IMR-90 (cell line): ENCODE results near the gene CLCN6. TPM values are rescaled to one million over a fixed set of nuclear protein-coding genes. Genes with fewer than 3 reads are reported as not detected.

ENCODE experiments used
- ATAC-seq: fragments of 200-7000 bp; cut with Tn5 transposase; 2 replicates; pipeline ENCODE4 v1.9.1; 2020; ENCODE audit warnings: low read depth, mild to moderate bottlenecking, moderate library complexity
- BruUV-seq: library from RNA; stranded (reverse); fragments of 400-500 nt; replicated peaks from 2 replicates; lab custom pipeline; 2021; lab: Mats Ljungman, UMichigan
- CTCF ChIA-PET: fragments of 300-600 bp; formaldehyde crosslinking; extraction: SDS; loops from one replicate; lab custom pipeline; 2021; ENCODE audit warnings: antibody characterized with exemption; lab: Yijun Ruan, JAX
- POLR2A ChIA-PET: fragments of 300-600 bp; sonication (Branson Sonifier 250); formaldehyde crosslinking; loops from one replicate; lab custom pipeline; 2022; ENCODE audit warnings: antibody characterized with exemption; ENCODE audit not compliant: unreplicated experiment; lab: Charles Lee
- DNase-seq: peaks from one replicate; pipeline ENCODE4 v3.0.0; 2013
- H2AFZ ChIP-seq: replicated peaks from 2 replicates; pipeline ENCODE3; 2013; ENCODE audit warnings: low read length, mild to moderate bottlenecking; ENCODE audit not compliant: poor library complexity
- H2AK5ac ChIP-seq: 2 replicates; pipeline ENCODE4 v1.6.1; 2013; ENCODE audit warnings: low read depth, low read length, inconsistent platforms
- H2AK9ac ChIP-seq: replicated peaks from 2 replicates; pipeline ENCODE3; 2013; ENCODE audit warnings: mild to moderate bottlenecking, low read depth, low read length, moderate library complexity; ENCODE audit not compliant: poor library complexity
- H2BK120ac ChIP-seq: 2 replicates; pipeline ENCODE4 v1.6.1; 2013; ENCODE audit warnings: low read depth, low read length, inconsistent platforms
- H2BK15ac ChIP-seq: 3 replicates; pipeline ENCODE4 v1.6.1; 2013; ENCODE audit warnings: low read depth, low read length, inconsistent platforms
- H2BK20ac ChIP-seq: 2 replicates; pipeline ENCODE4 v1.6.1; 2013; ENCODE audit warnings: low read depth, mild to moderate bottlenecking, inconsistent platforms, low read length, moderate library complexity
- H2BK5ac ChIP-seq: 2 replicates; pipeline ENCODE4 v1.6.1; 2013; ENCODE audit warnings: mild to moderate bottlenecking, low read depth, low read length, inconsistent platforms; ENCODE audit not compliant: poor library complexity, severe bottlenecking
- H3K14ac ChIP-seq: replicated peaks from 2 replicates; pipeline ENCODE4 v1.6.1; 2013; ENCODE audit warnings: low read depth, low read length, inconsistent platforms
- H3K18ac ChIP-seq: 2 replicates; pipeline ENCODE4 v1.6.1; 2013; ENCODE audit warnings: low read depth, low read length, control low read depth
- H3K23ac ChIP-seq: 2 replicates; pipeline ENCODE4 v1.6.1; 2013; ENCODE audit warnings: low read depth, low read length, inconsistent platforms
- H3K27ac ChIP-seq: 2 replicates; pipeline ENCODE4 v1.5.1; 2013; ENCODE audit warnings: mild to moderate bottlenecking, control low read depth, low read length; ENCODE audit not compliant: insufficient read depth
- H3K27me3 ChIP-seq: 2 replicates; pipeline ENCODE4 v1.6.1; 2013; ENCODE audit warnings: low read length; ENCODE audit not compliant: control insufficient read depth, insufficient read depth
- H3K36me3 ChIP-seq: 2 replicates; pipeline ENCODE4 v1.6.1; 2013; ENCODE audit warnings: low read length, mixed read lengths; ENCODE audit not compliant: control insufficient read depth, insufficient read depth
- H3K4ac ChIP-seq: 2 replicates; pipeline ENCODE4 v1.6.1; 2013; ENCODE audit warnings: low read depth, low read length, inconsistent platforms
- H3K4me1 ChIP-seq: 2 replicates; pipeline ENCODE4 v1.6.1; 2013; ENCODE audit warnings: low read length, mixed read lengths; ENCODE audit not compliant: control insufficient read depth, insufficient read depth
- H3K4me2 ChIP-seq: 2 replicates; pipeline ENCODE4 v1.6.1; 2013; ENCODE audit warnings: low read depth, mild to moderate bottlenecking, control low read depth, low read length, moderate library complexity
- H3K4me3 ChIP-seq: 2 replicates; pipeline ENCODE4 v1.5.1; 2013; ENCODE audit warnings: low read depth, mild to moderate bottlenecking, control low read depth, low read length, moderate library complexity; ENCODE audit not compliant: insufficient read depth
- H3K56ac ChIP-seq: 2 replicates; pipeline ENCODE4 v1.6.1; 2013; ENCODE audit warnings: low read length, inconsistent platforms; ENCODE audit not compliant: insufficient read depth; ENCODE audit errors: extremely low read depth
- H3K79me1 ChIP-seq, 2 experiments: 2 replicates each; pipeline ENCODE4 v1.6.1; 2013; ENCODE audit warnings: low read length in 2 of 2, inconsistent platforms in 1 of 2, low read depth in 1 of 2
- H3K9ac ChIP-seq: 2 replicates; pipeline ENCODE4 v1.6.1; 2013; ENCODE audit warnings: low read depth, low read length, control low read depth
- H3K9me1 ChIP-seq: 2 replicates; pipeline ENCODE4 v1.6.1; 2013; ENCODE audit warnings: low read length, inconsistent platforms; ENCODE audit not compliant: insufficient read depth
- H3K9me3 ChIP-seq: 2 replicates; pipeline ENCODE4 v1.6.1; 2013; ENCODE audit warnings: low read length; ENCODE audit not compliant: control insufficient read depth, insufficient read depth
- H4K20me1 ChIP-seq: 2 replicates; pipeline ENCODE4 v1.6.1; 2013; ENCODE audit warnings: low read length, inconsistent platforms; ENCODE audit not compliant: insufficient read depth
- H4K5ac ChIP-seq: 2 replicates; pipeline ENCODE4 v1.6.1; 2013; ENCODE audit warnings: mild to moderate bottlenecking, low read depth, low read length, control low read depth
- H4K8ac ChIP-seq, 2 experiments: 2 replicates each; pipeline ENCODE4 v1.6.1; 2013; ENCODE audit warnings: low read depth in 2 of 2, low read length in 2 of 2, control low read depth in 1 of 2, inconsistent platforms in 1 of 2
- H4K91ac ChIP-seq: 2 replicates; pipeline ENCODE4 v1.6.1; 2013; ENCODE audit warnings: low read depth, low read length, inconsistent platforms; ENCODE audit not compliant: insufficient read depth
- BHLHE40 ChIP-seq: fragments of 150-350 bp; IDR thresholded peaks from 2 replicates; pipeline ENCODE4 v1.6.1; 2016; ENCODE audit warnings: mild to moderate bottlenecking, low read depth, low read length
- CHD1 ChIP-seq: IDR thresholded peaks from 2 replicates; pipeline ENCODE4 v1.6.1; 2012; ENCODE audit warnings: low read depth, low read length, improper control_type of control experiment
- FOS ChIP-seq: fragments of 150-350 bp; IDR thresholded peaks from 2 replicates; pipeline ENCODE4 v1.6.1; 2016; ENCODE audit warnings: low read depth, low read length
- MAFK ChIP-seq: IDR thresholded peaks from 2 replicates; pipeline ENCODE4 v1.6.1; 2012; ENCODE audit warnings: low read depth, low read length, improper control_type of control experiment
- MAZ ChIP-seq: IDR thresholded peaks from 2 replicates; pipeline ENCODE4 v1.6.1; 2012; ENCODE audit warnings: low read depth, mild to moderate bottlenecking, low read length, improper control_type of control experiment, moderate library complexity, borderline replicate concordance
- MXI1 ChIP-seq: IDR thresholded peaks from 2 replicates; pipeline ENCODE4 v1.6.1; 2012; ENCODE audit warnings: low read depth, mild to moderate bottlenecking, low read length, moderate library complexity, borderline replicate concordance
- NFE2L2 ChIP-seq: fragments of 150-350 bp; IDR thresholded peaks from 2 replicates; pipeline ENCODE4 v1.6.1; 2016; ENCODE audit warnings: low read depth, mild to moderate bottlenecking, low read length
- POLR2A ChIP-seq: IDR thresholded peaks from 2 replicates; pipeline ENCODE4 v1.6.1; 2012; ENCODE audit warnings: mild to moderate bottlenecking, low read depth, low read length
- RAD21 ChIP-seq: IDR thresholded peaks from 2 replicates; pipeline ENCODE4 v1.6.1; 2012; ENCODE audit warnings: low read length, improper control_type of control experiment
- RCOR1 ChIP-seq: IDR thresholded peaks from 2 replicates; pipeline ENCODE4 v1.6.1; 2012; ENCODE audit warnings: mild to moderate bottlenecking, low read length, improper control_type of control experiment; ENCODE audit not compliant: insufficient replicate concordance
- RFX5 ChIP-seq: IDR thresholded peaks from 2 replicates; pipeline ENCODE4 v1.8.0; 2012; ENCODE audit warnings: low read depth, mild to moderate bottlenecking, low read length, moderate library complexity
- SMC3 ChIP-seq: fragments of 150-350 bp; IDR thresholded peaks from 2 replicates; pipeline ENCODE4 v1.6.1; 2016; ENCODE audit warnings: low read depth, mild to moderate bottlenecking, antibody characterized with exemption, low read length, moderate library complexity
- WGBS, 2 experiments: methylation state at CpG; one replicate each; pipeline versions ENCODE4 v1.1.5 to v1.1.7; 2013; ENCODE audit warnings: missing lambda C conversion rate in 2 of 2; ENCODE audit not compliant: insufficient read length in 1 of 2; ENCODE audit errors: extremely low coverage in 2 of 2; 5-methylcytosine and 5-hydroxymethylcytosine counted together
- dilution Hi-C: fragments of 300-500 bp; cut with HindIII; formaldehyde crosslinking; loops from one replicate; pipeline ENCODE4 v1.14.3; 2018; ENCODE audit warnings: low sequenced_read_pairs; ENCODE audit not compliant: unreplicated experiment
- in situ Hi-C: fragments of 300-500 bp; cut with MboI; formaldehyde crosslinking; loops from 3 replicates; pipeline ENCODE4 v1.14.3; 2019; ENCODE audit warnings: low sequenced_read_pairs, inconsistent platforms, mixed read lengths
- intact Hi-C: fragments of 100-400 bp; cut with micrococcal nuclease; formaldehyde crosslinking; loops from 2 replicates; pipeline ENCODE4 v1.10.0; 2022
- polyA plus RNA-seq, 3 experiments: library from polyadenylated mRNA; depleted of rRNA; stranded (reverse); fragments of >200 nt; gene quantifications; 2 replicates each; pipeline ENCODE4 v1.2.3, GENCODE V29; 2012; ENCODE audit warnings: low replicate concordance in 1 of 3
- total RNA-seq: library from RNA; depleted of rRNA; stranded (reverse); fragments of >200 nt; gene quantifications from 2 replicates; pipeline ENCODE4 v1.2.3, GENCODE V29; 2012
- TF ChIP-seq, protein P1 (sequence below): conservative IDR thresholded peaks from 2 replicates; pipeline ENCODE4 v1.5.1; 2012; ENCODE audit warnings: mild to moderate bottlenecking, low read depth, low read length, improper control_type of control experiment
- TF ChIP-seq, protein P2 (sequence below): fragments of 150-350 bp; IDR thresholded peaks from 2 replicates; pipeline ENCODE4 v1.6.1; 2017; ENCODE audit warnings: mild to moderate bottlenecking, antibody characterized with exemption, low read length, low read depth
- TF ChIP-seq, protein P3 (sequence below): fragments of 150-350 bp; IDR thresholded peaks from 2 replicates; pipeline ENCODE4 v1.6.1; 2016; ENCODE audit warnings: low read depth, mild to moderate bottlenecking, low read length, moderate library complexity, borderline replicate concordance

Gene CLCN6
- total and polyA plus RNA-seq, 2 of the 4 experiments (the other 2 are of a cell fraction): 4.1 to 10.6 TPM

DNA sequence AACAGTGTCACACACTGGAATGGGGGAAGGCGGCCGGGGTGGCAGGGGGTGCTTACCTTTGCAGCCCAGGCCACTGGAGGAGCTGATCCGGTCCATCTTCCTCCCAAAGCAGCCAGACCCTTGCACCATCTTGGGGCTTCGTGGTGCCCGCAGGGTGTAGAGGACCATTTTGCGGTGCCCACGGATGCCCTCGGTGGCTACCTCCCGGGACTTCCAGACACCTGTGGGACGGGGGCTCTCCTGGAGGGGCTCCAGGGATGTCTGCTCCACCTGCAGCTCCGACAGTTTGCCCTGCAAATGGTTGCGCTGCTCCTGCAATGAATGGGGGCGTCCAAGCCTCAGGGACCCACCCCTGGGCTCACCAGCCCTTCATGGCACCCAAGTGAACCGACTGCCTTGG is 52.2 kb downstream of the CLCN6 start:
- no peak overlapping the region for H2BK120ac ChIP-seq
- in situ Hi-C loops (no loop called here), dilution Hi-C loops (no loop called here), intact Hi-C loops (no loop called here)
- ChIA-PET POLR2A (no interaction called here), CTCF (no interaction called here)
- no peak overlapping the region for H3K14ac ChIP-seq
- BruUV-seq: no TSS peak
- no peak for TF ChIP-seq POLR2A
- TF ChIP-seq MAZ: no peak
- TF ChIP-seq, protein P1, sequence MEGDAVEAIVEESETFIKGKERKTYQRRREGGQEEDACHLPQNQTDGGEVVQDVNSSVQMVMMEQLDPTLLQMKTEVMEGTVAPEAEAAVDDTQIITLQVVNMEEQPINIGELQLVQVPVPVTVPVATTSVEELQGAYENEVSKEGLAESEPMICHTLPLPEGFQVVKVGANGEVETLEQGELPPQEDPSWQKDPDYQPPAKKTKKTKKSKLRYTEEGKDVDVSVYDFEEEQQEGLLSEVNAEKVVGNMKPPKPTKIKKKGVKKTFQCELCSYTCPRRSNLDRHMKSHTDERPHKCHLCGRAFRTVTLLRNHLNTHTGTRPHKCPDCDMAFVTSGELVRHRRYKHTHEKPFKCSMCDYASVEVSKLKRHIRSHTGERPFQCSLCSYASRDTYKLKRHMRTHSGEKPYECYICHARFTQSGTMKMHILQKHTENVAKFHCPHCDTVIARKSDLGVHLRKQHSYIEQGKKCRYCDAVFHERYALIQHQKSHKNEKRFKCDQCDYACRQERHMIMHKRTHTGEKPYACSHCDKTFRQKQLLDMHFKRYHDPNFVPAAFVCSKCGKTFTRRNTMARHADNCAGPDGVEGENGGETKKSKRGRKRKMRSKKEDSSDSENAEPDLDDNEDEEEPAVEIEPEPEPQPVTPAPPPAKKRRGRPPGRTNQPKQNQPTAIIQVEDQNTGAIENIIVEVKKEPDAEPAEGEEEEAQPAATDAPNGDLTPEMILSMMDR: no peak
- no peak for TF ChIP-seq RAD21
- TF ChIP-seq FOS: no peak
- TF ChIP-seq, protein P2, sequence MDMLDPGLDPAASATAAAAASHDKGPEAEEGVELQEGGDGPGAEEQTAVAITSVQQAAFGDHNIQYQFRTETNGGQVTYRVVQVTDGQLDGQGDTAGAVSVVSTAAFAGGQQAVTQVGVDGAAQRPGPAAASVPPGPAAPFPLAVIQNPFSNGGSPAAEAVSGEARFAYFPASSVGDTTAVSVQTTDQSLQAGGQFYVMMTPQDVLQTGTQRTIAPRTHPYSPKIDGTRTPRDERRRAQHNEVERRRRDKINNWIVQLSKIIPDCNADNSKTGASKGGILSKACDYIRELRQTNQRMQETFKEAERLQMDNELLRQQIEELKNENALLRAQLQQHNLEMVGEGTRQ: no peak
- TF ChIP-seq, protein P3, sequence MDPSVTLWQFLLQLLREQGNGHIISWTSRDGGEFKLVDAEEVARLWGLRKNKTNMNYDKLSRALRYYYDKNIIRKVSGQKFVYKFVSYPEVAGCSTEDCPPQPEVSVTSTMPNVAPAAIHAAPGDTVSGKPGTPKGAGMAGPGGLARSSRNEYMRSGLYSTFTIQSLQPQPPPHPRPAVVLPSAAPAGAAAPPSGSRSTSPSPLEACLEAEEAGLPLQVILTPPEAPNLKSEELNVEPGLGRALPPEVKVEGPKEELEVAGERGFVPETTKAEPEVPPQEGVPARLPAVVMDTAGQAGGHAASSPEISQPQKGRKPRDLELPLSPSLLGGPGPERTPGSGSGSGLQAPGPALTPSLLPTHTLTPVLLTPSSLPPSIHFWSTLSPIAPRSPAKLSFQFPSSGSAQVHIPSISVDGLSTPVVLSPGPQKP: no peak
- no peak for TF ChIP-seq SMC3
- TF ChIP-seq MXI1: no peak
- TF ChIP-seq NFE2L2: no peak
- TF ChIP-seq BHLHE40: no peak
- no peak for TF ChIP-seq RCOR1
- TF ChIP-seq RFX5: no peak
- no peak for TF ChIP-seq CHD1
- no peak for TF ChIP-seq MAFK
- no peak overlapping the region for H2AK9ac ChIP-seq
- H4K20me1 ChIP-seq: no peaks in the 10 kb centered on the region
- H3K23ac ChIP-seq: no peak overlapping the region
- no peak for ATAC-seq
- H2BK15ac ChIP-seq: no peak overlapping the region
- H3K79me1 ChIP-seq: no peaks in the 10 kb centered on the region
- H3K4me2 ChIP-seq: no peak overlapping the region
- no peak overlapping the region for H3K9ac ChIP-seq
- H2BK20ac ChIP-seq: no peak overlapping the region
- no peak overlapping the region for H3K4me3 ChIP-seq
- H3K18ac ChIP-seq: no peak overlapping the region
- H4K5ac ChIP-seq: no peak overlapping the region
- H3K36me3 ChIP-seq: no peaks in the 10 kb centered on the region
- H3K4me1 ChIP-seq: 0 out of 2 replicates have a peak, but pooled peaks cover 1% of the 10 kb centered on the region
- H3K56ac ChIP-seq: no peak overlapping the region
- peaks cover 26% of the 10 kb centered on the region for H3K27me3 ChIP-seq
- no peak overlapping the region for H3K4ac ChIP-seq
- no peak overlapping the region for H2AK5ac ChIP-seq
- H4K8ac ChIP-seq: no peak overlapping the region
- no peak for DNase-seq
- no peak overlapping the region for H4K91ac ChIP-seq
- H3K27ac ChIP-seq: no peak overlapping the region
- no peaks in the 10 kb centered on the region for H3K9me3 ChIP-seq
- WGBS, 2 experiments: 84% methylated on average over 6 of the region's 14 CpGs; no CpG with 5 or more reads in 1 of the 2 experiments
- no peak overlapping the region for H2AFZ ChIP-seq
- peaks cover 4% of the 10 kb centered on the region; the same call in 1 of the 2 replicates for H3K9me1 ChIP-seq
- H2BK5ac ChIP-seq: no peak overlapping the region
